IPS-20b (cell line): ENCODE results near the gene GOLGA6C.
A peak's percentile ranks its signal among the peaks of the same experiment; 100 is the strongest.
"Not testable (repeated sequence)": the region's sequence is repeated elsewhere in the genome, so short reads cannot be mapped to it uniquely, and the experiment has no call there.

ENCODE experiments used
- H3K27ac ChIP-seq: one replicate; pipeline ENCODE4 v1.5.1; 2013; ENCODE audit warnings: low read length
- H3K27me3 ChIP-seq: 2 replicates; pipeline ENCODE4 v1.6.1; 2013; ENCODE audit warnings: mild to moderate bottlenecking, low read length, inconsistent platforms; ENCODE audit not compliant: insufficient read depth
- H3K36me3 ChIP-seq: 2 replicates; pipeline ENCODE4 v1.6.1; 2013; ENCODE audit warnings: low read depth, mild to moderate bottlenecking, inconsistent platforms, low read length, moderate library complexity; ENCODE audit not compliant: insufficient read depth
- H3K4me1 ChIP-seq: 2 replicates; pipeline ENCODE4 v1.6.1; 2013; ENCODE audit warnings: mild to moderate bottlenecking, control low read depth, inconsistent platforms, low read length, moderate library complexity; ENCODE audit not compliant: insufficient read depth
- H3K4me3 ChIP-seq: 2 replicates; pipeline ENCODE4 v1.5.1; 2013; ENCODE audit warnings: mild to moderate bottlenecking, low read length, inconsistent platforms
- H3K9ac ChIP-seq: 2 replicates; pipeline ENCODE4 v1.6.1; 2013; ENCODE audit warnings: low read depth, mild to moderate bottlenecking, inconsistent platforms, low read length, moderate library complexity
- H3K9me3 ChIP-seq: 2 replicates; pipeline ENCODE4 v1.6.1; 2013; ENCODE audit warnings: mild to moderate bottlenecking, low read depth, low read length, inconsistent platforms; ENCODE audit not compliant: insufficient read depth

The GOLGA6C gene

GRCh38 chr15:75238150-75238549 lies 20.0 kb upstream of the GOLGA6C start:
- no peak overlapping the region for H3K9ac ChIP-seq
- no peaks in the 10 kb centered on the region for H3K27me3 ChIP-seq
- H3K4me3 ChIP-seq, result no peak overlapping the region
- H3K4me1 ChIP-seq, result no peaks in the 10 kb centered on the region
- no peak overlapping the region for H3K27ac ChIP-seq
- H3K36me3 ChIP-seq, result no peaks in the 10 kb centered on the region
- H3K9me3 ChIP-seq, result no peaks in the 10 kb centered on the region

DNA sequence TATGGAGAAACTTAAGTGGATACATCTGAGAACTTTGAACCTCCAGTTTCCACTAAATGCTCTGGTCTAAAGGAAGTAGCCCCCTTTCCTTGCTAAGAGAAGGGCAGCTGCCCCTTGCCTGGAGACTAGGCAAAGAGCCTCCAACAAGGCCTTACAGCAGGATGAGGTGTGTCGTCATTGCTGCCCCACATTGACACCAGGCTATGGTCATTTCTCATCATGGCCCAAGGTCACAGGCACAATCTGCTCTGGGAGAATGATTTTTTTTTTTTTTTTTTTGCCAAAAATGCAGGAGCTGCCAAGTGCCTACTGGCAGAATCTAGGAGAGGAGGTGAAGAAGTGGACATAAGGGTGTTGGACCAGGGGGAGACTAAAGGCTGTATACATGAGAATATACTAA lies 12.4 kb upstream of the GOLGA6C start:
- not testable (repeated sequence) for H3K9ac ChIP-seq, H3K4me3 ChIP-seq, H3K9me3 ChIP-seq, H3K27ac ChIP-seq, H3K4me1 ChIP-seq, H3K36me3 ChIP-seq, H3K27me3 ChIP-seq

- not testable (repeated sequence) for H3K9me3 ChIP-seq, H3K4me3 ChIP-seq, H3K36me3 ChIP-seq, H3K27me3 ChIP-seq, H3K27ac ChIP-seq, H3K4me1 ChIP-seq, H3K9ac ChIP-seq
These were observed 9.1 kb upstream of the GOLGA6C start for GRCh38 chr15:75248991-75249390.

GRCh38 chr15:75249726-75250125 lies 8.4 kb upstream of the GOLGA6C start:
- Histone ChIP-seq H3K9me3 (no peaks in the 10 kb centered on the region), H3K27me3 (no peaks in the 10 kb centered on the region; the same call in 1 of the 2 replicates), H3K4me1 (peaks cover 7% of the 10 kb centered on the region; the same call in 1 of the 2 replicates), H3K9ac (no peak overlapping the region), H3K36me3 (no peaks in the 10 kb centered on the region), H3K4me3 (no peak overlapping the region), H3K27ac (no peak overlapping the region)

DNA sequence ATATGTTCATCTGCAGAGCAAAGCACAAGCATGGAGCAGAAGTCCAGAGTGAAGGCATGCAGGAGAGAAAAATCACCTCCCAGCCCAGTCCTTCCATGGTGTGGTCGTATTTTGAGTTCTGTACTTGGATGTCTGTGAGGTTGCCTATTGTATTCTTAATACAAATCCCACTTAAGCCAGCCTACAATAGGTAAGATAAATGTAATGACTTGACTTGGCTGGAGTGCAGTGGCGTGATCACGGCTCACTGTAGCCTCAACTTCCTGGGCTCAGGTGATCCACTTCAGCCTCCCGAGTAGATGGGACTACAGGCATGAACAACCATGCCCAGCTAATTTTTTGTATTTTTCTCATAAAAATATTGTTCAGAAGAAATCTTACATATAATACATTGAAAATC lies 6.8 kb upstream of the GOLGA6C start:
- not testable (repeated sequence) for H3K4me3 ChIP-seq, H3K9me3 ChIP-seq, H3K27ac ChIP-seq, H3K4me1 ChIP-seq, H3K27me3 ChIP-seq, H3K36me3 ChIP-seq, H3K9ac ChIP-seq

GRCh38 chr15:75252285-75252684 lies 5.8 kb upstream of the GOLGA6C start:
- peak overlapping the region; percentile 32; the same call in 1 of the 2 replicates for H3K9ac ChIP-seq
- H3K27me3 ChIP-seq, H3K9me3 ChIP-seq, H3K4me1 ChIP-seq, H3K27ac ChIP-seq, H3K36me3 ChIP-seq, H3K4me3 ChIP-seq: not testable (repeated sequence)

GRCh38 chr15:75258620-75259343 lies 648 bp downstream of the GOLGA6C start:
- not testable (repeated sequence) for H3K9ac ChIP-seq, H3K27me3 ChIP-seq, H3K9me3 ChIP-seq, H3K27ac ChIP-seq, H3K36me3 ChIP-seq, H3K4me3 ChIP-seq, H3K4me1 ChIP-seq

DNA sequence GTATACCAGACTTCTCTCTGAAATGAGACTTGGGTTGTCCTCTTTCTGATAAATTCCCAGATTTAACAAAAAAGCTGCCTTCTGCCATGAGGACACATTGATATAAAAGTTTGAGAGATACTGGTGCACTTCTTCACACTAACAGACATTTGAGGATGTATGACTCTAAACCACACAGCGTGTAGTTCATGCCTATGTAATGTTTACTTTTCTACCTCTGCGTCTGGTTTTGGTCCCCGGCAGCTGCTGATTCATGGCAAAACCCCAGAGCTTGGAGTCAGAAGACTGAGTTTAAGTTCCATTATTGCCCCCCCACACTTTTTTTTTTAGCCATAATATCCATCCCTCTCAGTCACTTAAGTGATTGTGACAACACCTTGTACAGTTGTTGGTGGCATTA lies 1.7 kb downstream of the GOLGA6C start:
- H3K27ac ChIP-seq, H3K27me3 ChIP-seq, H3K4me1 ChIP-seq, H3K36me3 ChIP-seq, H3K9ac ChIP-seq, H3K4me3 ChIP-seq, H3K9me3 ChIP-seq: not testable (repeated sequence)

- not testable (repeated sequence) for H3K36me3 ChIP-seq, H3K4me1 ChIP-seq, H3K27ac ChIP-seq, H3K9ac ChIP-seq, H3K4me3 ChIP-seq, H3K27me3 ChIP-seq, H3K9me3 ChIP-seq
These were observed 15.7 kb downstream of the GOLGA6C start for GRCh38 chr15:75273751-75274359.

- H3K9ac ChIP-seq, H3K27me3 ChIP-seq, H3K36me3 ChIP-seq, H3K4me3 ChIP-seq, H3K9me3 ChIP-seq, H3K4me1 ChIP-seq, H3K27ac ChIP-seq: not testable (repeated sequence)
These were observed 16.5 kb downstream of the GOLGA6C start for GRCh38 chr15:75274509-75275107.

- not testable (repeated sequence) for H3K27ac ChIP-seq, H3K27me3 ChIP-seq, H3K36me3 ChIP-seq, H3K9me3 ChIP-seq, H3K4me1 ChIP-seq, H3K4me3 ChIP-seq, H3K9ac ChIP-seq
These were observed 17.5 kb downstream of the GOLGA6C start for GRCh38 chr15:75275617-75276016.

DNA sequence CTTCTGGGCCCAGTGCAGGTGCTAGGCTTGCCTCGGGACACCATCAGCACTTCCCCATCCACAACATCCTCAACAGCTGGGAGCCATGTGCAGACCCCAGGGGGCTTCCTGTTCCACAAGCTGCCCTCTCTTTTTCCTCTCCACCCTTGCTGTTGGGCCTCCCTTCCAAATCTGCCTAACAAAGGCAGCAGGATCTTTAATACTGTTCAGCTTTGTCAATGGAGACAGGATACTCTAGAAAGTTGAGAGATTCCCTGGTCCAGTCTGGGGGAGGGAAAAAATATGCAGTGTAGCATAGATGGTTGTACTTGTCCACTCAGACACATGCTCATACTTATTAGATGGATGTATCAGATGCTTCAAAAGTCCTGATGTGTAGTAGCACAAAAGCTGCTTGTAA lies 20.4 kb downstream of the GOLGA6C start:
- H3K27ac ChIP-seq, H3K9me3 ChIP-seq, H3K4me3 ChIP-seq, H3K36me3 ChIP-seq, H3K9ac ChIP-seq, H3K4me1 ChIP-seq, H3K27me3 ChIP-seq: not testable (repeated sequence)
